H9 (cell line): ENCODE results near the gene BBX. TPM values are rescaled to one million over a fixed set of nuclear protein-coding genes. Genes with fewer than 3 reads are reported as not detected.

Experiments used
- DNase-seq: peaks from one replicate; pipeline ENCODE4 v3.0.0-alpha.2; 2017
- H2AFZ ChIP-seq: one replicate; pipeline ENCODE4 v1.6.1; 2013; ENCODE audit warnings: mild to moderate bottlenecking, low read length, control low read depth, moderate library complexity
- H2AK5ac ChIP-seq: 2 replicates; pipeline ENCODE4 v1.6.1; 2013; ENCODE audit warnings: low read length, control low read depth, mixed read lengths; ENCODE audit not compliant: insufficient read length
- H2BK120ac ChIP-seq: one replicate; pipeline ENCODE4 v1.6.1; 2013; ENCODE audit warnings: low read depth, mild to moderate bottlenecking, low read length, control low read depth, inconsistent platforms; ENCODE audit not compliant: poor library complexity, severe bottlenecking
- H2BK12ac ChIP-seq: 2 replicates; pipeline ENCODE4 v1.6.1; 2013; ENCODE audit warnings: low read length, control low read depth, mixed read lengths, low read depth; ENCODE audit not compliant: insufficient read length
- H2BK15ac ChIP-seq: 2 replicates; pipeline ENCODE4 v1.6.1; 2013; ENCODE audit warnings: low read depth, low read length, control low read depth
- H2BK20ac ChIP-seq: one replicate; pipeline ENCODE4 v1.6.1; 2013; ENCODE audit warnings: low read depth, mild to moderate bottlenecking, low read length, control low read depth, inconsistent platforms; ENCODE audit not compliant: poor library complexity, severe bottlenecking
- H2BK5ac ChIP-seq: 2 replicates; pipeline ENCODE4 v1.6.1; 2013; ENCODE audit warnings: low read length, control low read depth, mixed read lengths; ENCODE audit not compliant: insufficient read length
- H3K14ac ChIP-seq: 2 replicates; pipeline ENCODE4 v1.6.1; 2013; ENCODE audit warnings: low read length, control low read depth; ENCODE audit not compliant: insufficient read depth
- H3K18ac ChIP-seq: 2 replicates; pipeline ENCODE4 v1.6.1; 2013; ENCODE audit warnings: low read depth, mild to moderate bottlenecking, mixed read lengths, low read length, control low read depth; ENCODE audit not compliant: insufficient read length
- H3K23ac ChIP-seq: 2 replicates; pipeline ENCODE4 v1.6.1; 2013; ENCODE audit warnings: low read length, control low read depth, mixed read lengths, low read depth; ENCODE audit not compliant: insufficient read length
- H3K23me2 ChIP-seq: 2 replicates; pipeline ENCODE4 v1.6.1; 2013; ENCODE audit warnings: low read depth, mild to moderate bottlenecking, mixed read lengths, low read length, control low read depth; ENCODE audit not compliant: insufficient read length, poor library complexity, severe bottlenecking
- H3K27ac ChIP-seq: 2 replicates; pipeline ENCODE4 v1.5.1; 2013; ENCODE audit warnings: low read length, control low read depth, mixed read lengths, low read depth; ENCODE audit not compliant: insufficient read length
- H3K27me3 ChIP-seq: 2 replicates; pipeline ENCODE4 v1.6.1; 2013; ENCODE audit warnings: low read length, control low read depth, inconsistent platforms; ENCODE audit not compliant: insufficient read depth
- H3K4ac ChIP-seq: 2 replicates; pipeline ENCODE4 v1.6.1; 2013; ENCODE audit warnings: low read depth, mild to moderate bottlenecking, control low read depth, inconsistent platforms, low read length, moderate library complexity
- H3K4me1 ChIP-seq: 2 replicates; pipeline ENCODE4 v1.6.1; 2013; ENCODE audit warnings: low read length, control low read depth, inconsistent platforms; ENCODE audit not compliant: insufficient read depth
- H3K4me2 ChIP-seq: 2 replicates; pipeline ENCODE4 v1.6.1; 2013; ENCODE audit warnings: low read length, control low read depth, mixed read lengths; ENCODE audit not compliant: insufficient read length, insufficient read depth
- H3K56ac ChIP-seq: 2 replicates; pipeline ENCODE4 v1.6.1; 2013; ENCODE audit warnings: low read depth, mild to moderate bottlenecking, mixed read lengths, low read length, control low read depth; ENCODE audit not compliant: insufficient read length
- H3K79me1 ChIP-seq: 2 replicates; pipeline ENCODE4 v1.6.1; 2013; ENCODE audit warnings: low read depth, mild to moderate bottlenecking, moderate library complexity, low read length, control low read depth, inconsistent platforms; ENCODE audit not compliant: insufficient read depth, poor library complexity, severe bottlenecking
- H3K79me2 ChIP-seq: 2 replicates; pipeline ENCODE4 v1.6.1; 2013; ENCODE audit warnings: low read length, control low read depth, inconsistent platforms; ENCODE audit not compliant: insufficient read depth
- H3K9ac ChIP-seq: 2 replicates; pipeline ENCODE4 v1.6.1; 2013; ENCODE audit warnings: low read length, control low read depth, mixed read lengths; ENCODE audit not compliant: insufficient read length; ENCODE audit errors: extremely low read depth
- H3K9me3 ChIP-seq: one replicate; pipeline ENCODE4 v1.6.1; 2013; ENCODE audit warnings: low read depth, low read length, inconsistent platforms; ENCODE audit not compliant: control insufficient read depth
- H3T11ph ChIP-seq: one replicate; pipeline ENCODE4 v1.6.1; 2013; ENCODE audit warnings: mild to moderate bottlenecking, low read length, control low read depth, inconsistent platforms
- H4K20me1 ChIP-seq: one replicate; pipeline ENCODE4 v1.6.1; 2013; ENCODE audit not compliant: control insufficient read depth, insufficient read length, insufficient read depth
- H4K5ac ChIP-seq: 2 replicates; pipeline ENCODE4 v1.6.1; 2013; ENCODE audit warnings: low read depth, mild to moderate bottlenecking, mixed read lengths, low read length, control low read depth; ENCODE audit not compliant: insufficient read length
- H4K8ac ChIP-seq: replicated peaks from 2 replicates; pipeline ENCODE4 v1.6.1; 2013; ENCODE audit warnings: low read length, control low read depth, mixed read lengths, low read depth; ENCODE audit not compliant: insufficient read length
- H4K91ac ChIP-seq: 2 replicates; pipeline ENCODE4 v1.6.1; 2013; ENCODE audit warnings: low read depth, mild to moderate bottlenecking, moderate library complexity, mixed read lengths, low read length, control low read depth; ENCODE audit not compliant: insufficient read length
- H3K27ac Mint-ChIP-seq, 3 experiments: 2 replicates in 2 of 3; 3 replicates in 1 of 3; pipeline ENCODE4 v1.8.0; 2020 to 2021; ENCODE audit warnings: mixed read lengths in 3 of 3, mild to moderate bottlenecking in 1 of 3, moderate library complexity in 1 of 3
- H3K27me3 Mint-ChIP-seq: 2 replicates; pipeline ENCODE4 v1.8.0; 2021; ENCODE audit warnings: low read depth, mild to moderate bottlenecking, moderate library complexity, mixed read lengths
- H3K36me3 Mint-ChIP-seq, 3 experiments: 2 replicates in 2 of 3; 3 replicates in 1 of 3; pipeline ENCODE4 v1.8.0; 2020 to 2021; ENCODE audit warnings: low read depth in 3 of 3, mixed read lengths in 3 of 3; ENCODE audit not compliant: insufficient read depth in 1 of 3
- H3K4me1 Mint-ChIP-seq, 2 experiments: 2 replicates each; pipeline ENCODE4 v1.8.0; 2020; ENCODE audit warnings: mixed read lengths in 2 of 2
- H3K4me3 Mint-ChIP-seq, 2 experiments: 2 replicates in 1 of 2; 3 replicates in 1 of 2; pipeline ENCODE4 v1.8.0; 2020 to 2021; ENCODE audit warnings: mild to moderate bottlenecking in 2 of 2, mixed read lengths in 2 of 2, moderate library complexity in 1 of 2
- H3K9me3 Mint-ChIP-seq, 2 experiments: 2 replicates in 1 of 2; 3 replicates in 1 of 2; pipeline ENCODE4 v1.8.0; 2020; ENCODE audit warnings: mild to moderate bottlenecking in 2 of 2, mixed read lengths in 2 of 2, moderate library complexity in 1 of 2
- CTCF ChIP-seq: fragments of 200-600 bp; sonication (generic); conservative IDR thresholded peaks from 3 replicates; pipeline ENCODE4 v1.8.0; 2021; ENCODE audit warnings: antibody characterized with exemption, mild to moderate bottlenecking
- WGBS: extraction: QIAGEN DNeasy Blood & Tissue Kit; methylation state at CpG from one replicate; pipeline ENCODE4 v1.1.7; 2013; ENCODE audit warnings: missing lambda C conversion rate, low lambda C conversion rate, mixed read lengths; ENCODE audit not compliant: insufficient read length; ENCODE audit errors: extremely low coverage; 5-methylcytosine and 5-hydroxymethylcytosine counted together
- total RNA-seq: library from RNA; stranded (reverse); gene quantifications from 2 replicates; pipeline ENCODE4 v1.2.1, GENCODE V29; 2021

The BBX gene
- total RNA-seq, 1 experiment from 2014 or later, result 34.8 TPM

DNA sequence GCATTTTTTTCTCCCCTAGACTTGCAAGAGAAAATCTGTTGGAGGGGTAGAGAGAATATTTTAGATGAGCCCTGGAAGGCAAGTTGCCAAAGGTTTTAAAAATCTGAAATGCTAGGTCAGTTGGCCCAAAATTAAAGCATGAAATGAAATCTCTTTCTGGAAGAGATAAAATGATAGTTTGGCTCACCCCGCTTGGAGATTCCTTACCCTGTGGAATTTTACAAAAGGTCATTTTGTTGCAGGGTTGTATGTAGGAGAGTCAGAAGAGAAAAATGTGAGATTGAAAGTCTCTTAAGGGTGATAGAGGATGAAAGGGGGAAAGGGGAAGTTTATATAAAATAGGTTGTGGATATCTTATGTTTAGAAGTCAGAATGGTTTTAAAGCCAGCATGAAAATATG, 290.3 kb downstream of the BBX start:
- no peak overlapping the region for H3K4me2 ChIP-seq
- Mint-ChIP-seq H3K27me3 (no peaks in the 10 kb centered on the region), H3K36me3 (peaks cover 0 to 4% (median 0%) of the 10 kb centered on the region in 3 experiments; a peak in 3 of 7 replicates), H3K4me1 (peaks cover 8 to 10% of the 10 kb centered on the region in 2 experiments; a peak in 2 of 4 replicates), H3K4me3 (no peak overlapping the region), H3K9me3 (no peaks in the 10 kb centered on the region), H3K27ac (peak overlapping the region in 1 of 3 experiments; percentile 59; a peak in 1 of 7 replicates)
- H3K4me1 ChIP-seq, result no peaks in the 10 kb centered on the region
- H3K27me3 ChIP-seq, result no peaks in the 10 kb centered on the region
- no peak overlapping the region for H3K18ac ChIP-seq
- no peak overlapping the region for H4K5ac ChIP-seq
- no CpG with 5 or more reads among the region's 1 CpG for WGBS
- no peak overlapping the region for H3K27ac ChIP-seq
- no peaks in the 10 kb centered on the region for H3K79me1 ChIP-seq
- H2BK120ac ChIP-seq, result no peak overlapping the region
- no peak overlapping the region for H2AK5ac ChIP-seq
- H2AFZ ChIP-seq, result no peak overlapping the region
- H2BK5ac ChIP-seq, result no peak overlapping the region
- no peaks in the 10 kb centered on the region for H3K9me3 ChIP-seq
- no peak overlapping the region for H4K8ac ChIP-seq
- no peak overlapping the region for H2BK12ac ChIP-seq
- no peak for TF ChIP-seq CTCF
- no peak overlapping the region for H2BK15ac ChIP-seq
- H3K4ac ChIP-seq, result no peak overlapping the region
- H4K91ac ChIP-seq, result no peak overlapping the region
- H3K9ac ChIP-seq, result no peak overlapping the region
- no peak for DNase-seq
- no peak overlapping the region for H3K56ac ChIP-seq
- H3K23me2 ChIP-seq, result no peaks in the 10 kb centered on the region
- H3K79me2 ChIP-seq, result no peaks in the 10 kb centered on the region
- no peak overlapping the region for H3K14ac ChIP-seq
- H2BK20ac ChIP-seq, result no peak overlapping the region
- H3T11ph ChIP-seq, result no peak overlapping the region
- H4K20me1 ChIP-seq, result no peaks in the 10 kb centered on the region
- no peak overlapping the region for H3K23ac ChIP-seq
